ENCODE results near the gene TEX19.
A peak's percentile ranks its signal among the peaks of the same experiment; 100 is the strongest.

Gene TEX19

GRCh38 chr17:82315703-82316358, 43.2 kb upstream of the TEX19 start:
- no peak overlapping the region for H3K23ac ChIP-seq (ENCODE audit: low read length in 2 of 2)
- peaks cover 25 to 44% of the 10 kb centered on the region in 2 experiments for H3K27me3 ChIP-seq (ENCODE audit: control insufficient read depth in 1 of 2, insufficient read depth in 1 of 2, low read length in 2 of 2)
- H2BK15ac ChIP-seq (ENCODE audit: low read depth, poor library complexity, severe bottlenecking), result no peak overlapping the region
- no peak overlapping the region for H2AFZ ChIP-seq (ENCODE audit: low read depth, low read length)
- no peak overlapping the region for H3K27ac ChIP-seq (ENCODE audit: low read length, poor library complexity, severe bottlenecking)
- no peak overlapping the region for H3K4ac ChIP-seq (ENCODE audit: low read depth in 1 of 2, low read length in 2 of 2)
- H2BK5ac ChIP-seq (ENCODE audit: low read depth, low read length, poor library complexity, severe bottlenecking), result no peak overlapping the region
- no peak overlapping the region for H3K9ac ChIP-seq (ENCODE audit: low read length)
- no peaks in the 10 kb centered on the region for H3K79me1 ChIP-seq (replicated peaks; ENCODE audit: low read length, poor library complexity, severe bottlenecking)
- no peak overlapping the region for H4K8ac ChIP-seq (ENCODE audit: low read length)
- H3K4me3 ChIP-seq (ENCODE audit: insufficient read depth in 1 of 2, low read depth in 1 of 2, low read length in 2 of 2), result no peak overlapping the region
- H3K4me2 ChIP-seq (ENCODE audit: low read length, poor library complexity, severe bottlenecking), result no peak overlapping the region
- peaks cover 9% of the 10 kb centered on the region for H3K4me1 ChIP-seq (ENCODE audit: control insufficient read depth, insufficient read depth, low read depth, low read length)
- H2BK120ac ChIP-seq (ENCODE audit: low read depth, low read length), result no peak overlapping the region
- H3K9me3 ChIP-seq (ENCODE audit: control insufficient read depth, low read length), result no peaks in the 10 kb centered on the region
- H3K18ac ChIP-seq (ENCODE audit: low read depth in 1 of 2, low read length in 2 of 2), result no peak overlapping the region
- no peaks in the 10 kb centered on the region for H3K36me3 ChIP-seq (ENCODE audit: control insufficient read depth in 1 of 2, insufficient read depth in 2 of 2, low read depth in 1 of 2, low read length in 2 of 2)
- H4K91ac ChIP-seq (ENCODE audit: low read length), result peak overlapping the region; percentile 21
- no peak overlapping the region for H3K14ac ChIP-seq (ENCODE audit: low read length in 2 of 2)
- WGBS, result 56% methylated on average over 33 of the region's 36 CpGs
- no peak overlapping the region for H2AK5ac ChIP-seq (ENCODE audit: low read length, severe bottlenecking)
- no peak overlapping the region for H2BK12ac ChIP-seq (ENCODE audit: low read length in 2 of 2)
- DNase-seq, result no peak

- H3K23ac ChIP-seq (ENCODE audit: low read length in 2 of 2), result no peak overlapping the region
- no peaks in the 10 kb centered on the region for H3K79me1 ChIP-seq (replicated peaks; ENCODE audit: low read length, poor library complexity, severe bottlenecking)
- H3K4ac ChIP-seq (ENCODE audit: low read depth in 1 of 2, low read length in 2 of 2), result no peak overlapping the region
- no peak overlapping the region for H3K14ac ChIP-seq (ENCODE audit: low read length in 2 of 2)
- H3K4me2 ChIP-seq (ENCODE audit: low read length, poor library complexity, severe bottlenecking), result no peak overlapping the region
- H3K18ac ChIP-seq (ENCODE audit: low read depth in 1 of 2, low read length in 2 of 2), result no peak overlapping the region
- H3K36me3 ChIP-seq (ENCODE audit: control insufficient read depth in 1 of 2, insufficient read depth in 2 of 2, low read depth in 1 of 2, low read length in 2 of 2), result no peaks in the 10 kb centered on the region
- no peak overlapping the region for H3K9ac ChIP-seq (ENCODE audit: low read length)
- no peak overlapping the region for H2AFZ ChIP-seq (ENCODE audit: low read depth, low read length)
- peaks cover 9% of the 10 kb centered on the region for H3K4me1 ChIP-seq (ENCODE audit: control insufficient read depth, insufficient read depth, low read depth, low read length)
- H3K27ac ChIP-seq (ENCODE audit: low read length, poor library complexity, severe bottlenecking), result no peak overlapping the region
- H3K27me3 ChIP-seq (ENCODE audit: control insufficient read depth in 1 of 2, insufficient read depth in 1 of 2, low read length in 2 of 2), result peaks cover 25 to 39% of the 10 kb centered on the region in 2 experiments
- no peak overlapping the region for H2AK5ac ChIP-seq (ENCODE audit: low read length, severe bottlenecking)
- H4K91ac ChIP-seq (ENCODE audit: low read length), result no peak overlapping the region
- no peak overlapping the region for H2BK120ac ChIP-seq (ENCODE audit: low read depth, low read length)
- DNase-seq, result no peak
- WGBS, result 91% methylated on average over 26 of the region's 29 CpGs
- H2BK12ac ChIP-seq (ENCODE audit: low read length in 2 of 2), result no peak overlapping the region
- H3K9me3 ChIP-seq (ENCODE audit: control insufficient read depth, low read length), result no peaks in the 10 kb centered on the region
- no peak overlapping the region for H2BK15ac ChIP-seq (ENCODE audit: low read depth, poor library complexity, severe bottlenecking)
- H2BK5ac ChIP-seq (ENCODE audit: low read depth, low read length, poor library complexity, severe bottlenecking), result no peak overlapping the region
- no peak overlapping the region for H4K8ac ChIP-seq (ENCODE audit: low read length)
- no peak overlapping the region for H3K4me3 ChIP-seq (ENCODE audit: insufficient read depth in 1 of 2, low read depth in 1 of 2, low read length in 2 of 2)
Measured at GRCh38 chr17:82316651-82317393, 42.2 kb upstream of the TEX19 start.

GRCh38 chr17:82317394-82318168, 41.5 kb upstream of the TEX19 start, which contains the start of gene CD7:
CD7 (minus strand) TSS chr17:82317608; CDS start chr17:82317495, 113 bp downstream.
- no peaks in the 10 kb centered on the region for H3K79me1 ChIP-seq (replicated peaks; ENCODE audit: low read length, poor library complexity, severe bottlenecking)
- peaks cover 30 to 39% of the 10 kb centered on the region in 2 experiments for H3K27me3 ChIP-seq (ENCODE audit: control insufficient read depth in 1 of 2, insufficient read depth in 1 of 2, low read length in 2 of 2)
- no peak within 1 kb of the TSS for H3K4me3 ChIP-seq (ENCODE audit: insufficient read depth in 1 of 2, low read depth in 1 of 2, low read length in 2 of 2)
- H2AK5ac ChIP-seq (ENCODE audit: low read length, severe bottlenecking), result no peak within 1 kb of the TSS
- H2BK120ac ChIP-seq (ENCODE audit: low read depth, low read length), result no peak within 1 kb of the TSS
- no peak for DNase-seq
- H3K27ac ChIP-seq (ENCODE audit: low read length, poor library complexity, severe bottlenecking), result no peak within 1 kb of the TSS
- H2BK5ac ChIP-seq (ENCODE audit: low read depth, low read length, poor library complexity, severe bottlenecking), result no peak within 1 kb of the TSS
- no peak within 1 kb of the TSS for H4K8ac ChIP-seq (ENCODE audit: low read length)
- peaks cover 9% of the 10 kb centered on the region for H3K4me1 ChIP-seq (ENCODE audit: control insufficient read depth, insufficient read depth, low read depth, low read length)
- no peak within 1 kb of the TSS for H3K18ac ChIP-seq (ENCODE audit: low read depth in 1 of 2, low read length in 2 of 2)
- H3K14ac ChIP-seq (ENCODE audit: low read length in 2 of 2), result no peak within 1 kb of the TSS
- no peak within 1 kb of the TSS for H2BK12ac ChIP-seq (ENCODE audit: low read length in 2 of 2)
- H2AFZ ChIP-seq (ENCODE audit: low read depth, low read length), result no peak within 1 kb of the TSS
- H3K4ac ChIP-seq (ENCODE audit: low read depth in 1 of 2, low read length in 2 of 2), result no peak within 1 kb of the TSS
- H2BK15ac ChIP-seq (ENCODE audit: low read depth, poor library complexity, severe bottlenecking), result peak within 1 kb of the TSS; percentile 12
- 85% methylated on average over 24 of the region's 26 CpGs for WGBS
- no peak within 1 kb of the TSS for H3K23ac ChIP-seq (ENCODE audit: low read length in 2 of 2)
- H3K4me2 ChIP-seq (ENCODE audit: low read length, poor library complexity, severe bottlenecking), result no peak within 1 kb of the TSS
- H4K91ac ChIP-seq (ENCODE audit: low read length), result no peak within 1 kb of the TSS
- no peak within 1 kb of the TSS for H3K9ac ChIP-seq (ENCODE audit: low read length)
- H3K9me3 ChIP-seq (ENCODE audit: control insufficient read depth, low read length), result no peaks in the 10 kb centered on the region
- H3K36me3 ChIP-seq (ENCODE audit: control insufficient read depth in 1 of 2, insufficient read depth in 2 of 2, low read depth in 1 of 2, low read length in 2 of 2), result no peaks in the 10 kb centered on the region

GRCh38 chr17:82318169-82318498, 40.9 kb upstream of the TEX19 start:
- H2BK120ac ChIP-seq (ENCODE audit: low read depth, low read length), result no peak overlapping the region
- no peak overlapping the region for H3K27ac ChIP-seq (ENCODE audit: low read length, poor library complexity, severe bottlenecking)
- peaks cover 0 to 5% of the 10 kb centered on the region in 2 experiments for H3K36me3 ChIP-seq (ENCODE audit: control insufficient read depth in 1 of 2, insufficient read depth in 2 of 2, low read depth in 1 of 2, low read length in 2 of 2)
- H4K8ac ChIP-seq (ENCODE audit: low read length), result no peak overlapping the region
- H2BK12ac ChIP-seq (ENCODE audit: low read length in 2 of 2), result no peak overlapping the region
- no peak overlapping the region for H2AK5ac ChIP-seq (ENCODE audit: low read length, severe bottlenecking)
- no peak overlapping the region for H3K14ac ChIP-seq (ENCODE audit: low read length in 2 of 2)
- no peak for DNase-seq
- H3K4me3 ChIP-seq (ENCODE audit: insufficient read depth in 1 of 2, low read depth in 1 of 2, low read length in 2 of 2), result no peak overlapping the region
- no peak overlapping the region for H3K4ac ChIP-seq (ENCODE audit: low read depth in 1 of 2, low read length in 2 of 2)
- peaks cover 30 to 39% of the 10 kb centered on the region in 2 experiments for H3K27me3 ChIP-seq (ENCODE audit: control insufficient read depth in 1 of 2, insufficient read depth in 1 of 2, low read length in 2 of 2)
- no peak overlapping the region for H3K4me2 ChIP-seq (ENCODE audit: low read length, poor library complexity, severe bottlenecking)
- H3K9me3 ChIP-seq (ENCODE audit: control insufficient read depth, low read length), result no peaks in the 10 kb centered on the region
- H3K23ac ChIP-seq (ENCODE audit: low read length in 2 of 2), result no peak overlapping the region
- H2BK5ac ChIP-seq (ENCODE audit: low read depth, low read length, poor library complexity, severe bottlenecking), result no peak overlapping the region
- no peaks in the 10 kb centered on the region for H3K79me1 ChIP-seq (replicated peaks; ENCODE audit: low read length, poor library complexity, severe bottlenecking)
- peaks cover 9% of the 10 kb centered on the region for H3K4me1 ChIP-seq (ENCODE audit: control insufficient read depth, insufficient read depth, low read depth, low read length)
- no peak overlapping the region for H2BK15ac ChIP-seq (ENCODE audit: low read depth, poor library complexity, severe bottlenecking)
- WGBS, result 98% methylated on average over 20 of the region's 20 CpGs
- H3K18ac ChIP-seq (ENCODE audit: low read depth in 1 of 2, low read length in 2 of 2), result no peak overlapping the region
- no peak overlapping the region for H2AFZ ChIP-seq (ENCODE audit: low read depth, low read length)
- H3K9ac ChIP-seq (ENCODE audit: low read length), result no peak overlapping the region
- H4K91ac ChIP-seq (ENCODE audit: low read length), result no peak overlapping the region
